Fibroblast of lung (primary cell): ENCODE data around the gene TNFRSF14.

Experiments used
- EZH2 ChIP-seq: IDR thresholded peaks from 2 replicates; pipeline ENCODE4 v1.5.1; 2012; ENCODE audit warnings: low read length, control low read depth, mild to moderate bottlenecking; ENCODE audit errors: missing control alignments
- TF ChIP-seq, protein P1 (sequence below), 2 donors: IDR thresholded peaks in 1 of 2; conservative IDR thresholded peaks in 1 of 2; 1 replicate in 1 of 2; 2 replicates in 1 of 2; pipeline ENCODE4 v1.5.1; 2011 to 2012; ENCODE audit warnings: low read length in 2 of 2, control low read depth in 1 of 2, inconsistent platforms in 1 of 2, low read depth in 1 of 2, mild to moderate bottlenecking in 1 of 2

DNA sequence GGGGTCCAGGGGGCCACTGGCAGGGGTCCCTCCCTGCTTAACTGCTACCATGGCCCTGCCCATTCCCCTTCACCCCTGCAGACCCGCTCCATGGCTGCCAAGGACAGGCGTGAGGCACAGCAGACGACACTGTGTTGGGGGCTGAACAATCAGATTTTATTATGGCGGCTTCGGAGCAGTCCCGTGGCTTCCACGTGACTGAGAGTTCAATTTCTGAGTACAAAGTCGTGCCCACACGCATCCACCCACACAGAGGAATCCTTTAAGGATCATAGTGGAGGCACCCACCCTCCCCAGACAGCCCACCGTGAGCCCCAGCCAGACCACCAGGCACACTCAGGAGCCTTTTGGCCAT is 27.6 kb upstream of the TNFRSF14 start:
- TF ChIP-seq, protein P1, sequence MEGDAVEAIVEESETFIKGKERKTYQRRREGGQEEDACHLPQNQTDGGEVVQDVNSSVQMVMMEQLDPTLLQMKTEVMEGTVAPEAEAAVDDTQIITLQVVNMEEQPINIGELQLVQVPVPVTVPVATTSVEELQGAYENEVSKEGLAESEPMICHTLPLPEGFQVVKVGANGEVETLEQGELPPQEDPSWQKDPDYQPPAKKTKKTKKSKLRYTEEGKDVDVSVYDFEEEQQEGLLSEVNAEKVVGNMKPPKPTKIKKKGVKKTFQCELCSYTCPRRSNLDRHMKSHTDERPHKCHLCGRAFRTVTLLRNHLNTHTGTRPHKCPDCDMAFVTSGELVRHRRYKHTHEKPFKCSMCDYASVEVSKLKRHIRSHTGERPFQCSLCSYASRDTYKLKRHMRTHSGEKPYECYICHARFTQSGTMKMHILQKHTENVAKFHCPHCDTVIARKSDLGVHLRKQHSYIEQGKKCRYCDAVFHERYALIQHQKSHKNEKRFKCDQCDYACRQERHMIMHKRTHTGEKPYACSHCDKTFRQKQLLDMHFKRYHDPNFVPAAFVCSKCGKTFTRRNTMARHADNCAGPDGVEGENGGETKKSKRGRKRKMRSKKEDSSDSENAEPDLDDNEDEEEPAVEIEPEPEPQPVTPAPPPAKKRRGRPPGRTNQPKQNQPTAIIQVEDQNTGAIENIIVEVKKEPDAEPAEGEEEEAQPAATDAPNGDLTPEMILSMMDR (conservative IDR thresholded peaks at IDR 0.05 in 1 of 2, IDR thresholded peaks at IDR 0.05 in 1 of 2; ENCODE audit: low read depth in 1 of 2, low read length in 2 of 2) = no peak
- no peak for TF ChIP-seq EZH2
